ENCODE data around the gene EPHB6.

Gene EPHB6

DNA sequence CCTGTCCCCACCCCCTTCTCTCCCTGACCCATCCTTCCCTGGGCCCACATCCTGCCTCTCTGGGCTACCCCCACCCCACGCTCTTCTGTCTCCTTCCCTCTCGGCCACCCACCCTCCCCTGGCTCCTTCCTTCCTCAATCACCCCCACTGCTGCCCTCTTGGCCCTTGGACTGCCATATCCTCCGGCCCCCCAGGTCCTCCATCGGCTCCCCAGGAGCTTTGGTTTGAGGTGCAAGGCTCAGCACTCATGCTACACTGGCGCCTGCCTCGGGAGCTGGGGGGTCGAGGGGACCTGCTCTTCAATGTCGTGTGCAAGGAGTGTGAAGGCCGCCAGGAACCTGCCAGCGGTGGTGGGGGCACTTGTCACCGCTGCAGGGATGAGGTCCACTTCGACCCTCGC is 10.9 kb downstream of the EPHB6 start:
- DNase-seq, result no peak

DNA sequence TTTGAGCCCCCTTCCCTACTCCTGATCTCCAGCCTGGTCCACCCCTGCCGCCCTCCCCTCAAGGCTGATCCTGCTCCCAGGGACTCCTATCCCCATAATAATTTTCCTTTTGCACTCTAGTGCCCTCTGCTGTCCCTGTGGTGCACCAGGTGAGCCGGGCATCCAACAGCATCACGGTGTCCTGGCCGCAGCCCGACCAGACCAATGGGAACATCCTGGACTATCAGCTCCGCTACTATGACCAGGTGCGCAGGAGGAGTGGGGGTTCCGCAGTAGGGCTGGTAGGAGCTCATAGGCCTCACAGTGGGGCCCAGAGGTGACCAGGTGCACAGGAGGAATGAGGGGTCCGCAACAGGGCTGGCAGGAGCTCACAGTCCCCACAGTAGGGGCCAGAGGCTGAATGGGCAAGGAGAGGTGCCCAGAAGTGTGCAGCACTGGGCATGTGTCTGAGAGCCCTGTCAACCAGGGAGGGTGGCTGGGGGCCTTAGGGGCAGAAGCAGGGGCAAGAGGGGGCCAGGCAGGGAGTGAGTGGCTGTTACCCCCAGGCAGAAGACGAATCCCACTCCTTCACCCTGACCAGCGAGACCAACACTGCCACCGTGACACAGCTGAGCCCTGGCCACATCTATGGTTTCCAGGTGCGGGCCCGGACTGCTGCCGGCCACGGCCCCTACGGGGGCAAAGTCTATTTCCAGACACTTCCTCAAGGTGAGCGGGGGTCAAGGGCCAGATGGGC is 11.7 kb downstream of the EPHB6 start:
- no peak for DNase-seq

DNA sequence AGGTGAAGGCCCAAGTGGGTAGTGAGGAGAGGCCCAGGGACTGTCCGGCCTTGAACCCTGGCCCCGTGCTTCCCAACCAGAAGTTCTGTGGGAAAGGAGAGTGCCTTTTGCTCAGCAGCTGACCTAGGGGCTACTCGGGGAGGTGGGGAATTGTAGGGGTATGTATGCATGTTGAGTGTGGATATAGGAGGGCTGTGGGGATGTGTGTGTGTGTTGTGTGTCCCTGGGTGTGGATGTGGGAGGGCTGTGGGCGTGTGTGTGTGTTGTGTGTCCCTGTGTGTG is 12.2 kb downstream of the EPHB6 start:
- DNase-seq, result no peak

DNA sequence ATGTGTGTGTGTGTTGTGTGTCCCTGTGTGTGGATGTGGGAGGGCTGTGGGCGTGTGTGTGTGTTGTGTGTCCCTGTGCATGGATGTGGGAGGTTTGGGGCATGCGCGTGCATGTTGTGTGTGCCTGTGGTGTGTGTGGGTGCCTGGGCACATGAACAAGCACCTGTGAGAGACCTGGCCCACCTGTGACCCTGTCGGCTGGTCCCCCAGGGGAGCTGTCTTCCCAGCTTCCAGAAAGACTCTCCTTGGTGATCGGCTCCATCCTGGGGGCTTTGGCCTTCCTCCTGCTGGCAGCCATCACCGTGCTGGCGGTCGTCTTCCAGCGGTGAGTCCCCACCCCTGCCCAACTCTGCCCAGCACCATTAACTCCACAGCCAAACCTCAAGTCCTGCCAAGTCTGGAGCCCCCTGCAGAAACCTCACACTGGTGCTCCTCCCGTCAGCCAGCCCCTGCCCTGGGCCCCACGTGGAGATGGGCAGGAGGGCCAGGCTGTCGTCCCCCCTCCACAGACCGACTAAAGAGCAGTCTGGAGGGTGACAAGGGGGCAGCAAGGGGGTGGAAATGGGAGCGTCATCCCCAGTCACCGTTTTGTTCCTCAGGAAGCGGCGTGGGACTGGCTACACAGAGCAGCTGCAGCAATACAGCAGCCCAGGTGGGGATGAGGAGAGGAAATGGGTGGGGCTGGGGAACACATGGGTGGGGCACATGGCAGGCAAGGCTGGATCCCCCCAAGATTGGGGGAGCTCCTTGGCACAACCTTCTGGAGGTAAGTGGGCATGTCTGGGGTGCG is 12.7 kb downstream of the EPHB6 start:
- DNase-seq, result no peak

DNA sequence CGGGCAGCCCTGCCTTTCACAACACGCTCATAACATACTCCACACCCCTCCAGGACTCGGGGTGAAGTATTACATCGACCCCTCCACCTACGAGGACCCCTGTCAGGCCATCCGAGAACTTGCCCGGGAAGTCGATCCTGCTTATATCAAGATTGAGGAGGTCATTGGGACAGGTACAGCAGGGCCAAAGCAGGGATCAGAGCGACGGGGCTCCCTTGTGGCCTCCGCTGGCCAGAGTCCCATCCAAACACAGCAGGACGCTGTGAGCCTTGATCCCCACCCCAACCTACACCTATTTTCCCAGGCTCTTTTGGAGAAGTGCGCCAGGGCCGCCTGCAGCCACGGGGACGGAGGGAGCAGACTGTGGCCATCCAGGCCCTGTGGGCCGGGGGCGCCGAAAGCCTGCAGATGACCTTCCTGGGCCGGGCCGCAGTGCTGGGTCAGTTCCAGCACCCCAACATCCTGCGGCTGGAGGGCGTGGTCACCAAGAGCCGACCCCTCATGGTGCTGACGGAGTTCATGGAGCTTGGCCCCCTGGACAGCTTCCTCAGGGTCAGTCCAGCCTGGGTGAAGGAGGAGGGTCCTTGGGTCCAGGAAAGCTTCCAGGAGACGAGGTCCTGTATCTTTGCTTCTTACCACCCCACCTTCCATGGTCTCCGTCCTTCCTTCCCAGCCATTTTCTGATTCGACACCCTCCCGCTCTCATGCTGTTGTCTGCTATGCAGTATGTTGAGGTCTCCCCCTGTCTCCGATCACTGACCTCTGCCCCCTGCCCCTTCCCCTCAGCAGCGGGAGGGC is 13.5 kb downstream of the EPHB6 start:
- DNase-seq, result no peak

DNA sequence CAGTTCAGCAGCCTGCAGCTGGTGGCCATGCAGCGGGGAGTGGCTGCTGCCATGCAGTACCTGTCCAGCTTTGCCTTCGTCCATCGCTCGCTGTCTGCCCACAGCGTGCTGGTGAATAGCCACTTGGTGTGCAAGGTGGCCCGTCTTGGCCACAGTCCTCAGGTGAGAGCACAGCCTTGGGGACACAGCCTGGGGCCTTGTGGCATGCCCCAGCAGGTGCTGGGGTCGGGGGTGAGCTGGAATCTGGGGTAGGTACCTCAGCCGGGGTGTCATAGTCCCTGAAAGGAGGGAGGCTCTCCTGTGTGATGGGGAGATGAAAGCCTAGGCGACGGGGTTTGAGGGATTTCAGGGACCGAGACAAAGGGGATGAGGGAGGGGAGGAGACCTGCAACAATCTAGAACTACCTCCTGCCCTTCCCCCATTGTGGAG is 14.1 kb downstream of the EPHB6 start:
- DNase-seq, result no peak

DNA sequence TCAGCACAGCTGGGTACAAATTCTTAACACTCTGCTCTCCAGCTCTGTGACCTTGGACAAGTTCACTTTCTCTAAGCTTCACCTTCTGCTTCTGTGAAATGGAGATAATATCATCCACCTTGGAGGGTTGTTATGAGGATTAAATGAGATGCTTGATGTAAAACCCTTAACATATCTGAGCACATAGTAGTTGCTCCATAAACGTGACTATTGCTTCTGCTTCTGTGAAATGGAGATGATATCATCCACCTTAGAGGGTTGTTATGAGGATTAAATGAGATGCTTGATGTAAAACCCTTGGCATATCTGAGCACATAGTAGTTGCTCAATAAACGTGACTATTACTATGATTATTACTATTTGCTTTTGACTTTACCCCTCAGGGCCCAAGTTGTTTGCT is 14.6 kb downstream of the EPHB6 start:
- DNase-seq, result no peak

DNA sequence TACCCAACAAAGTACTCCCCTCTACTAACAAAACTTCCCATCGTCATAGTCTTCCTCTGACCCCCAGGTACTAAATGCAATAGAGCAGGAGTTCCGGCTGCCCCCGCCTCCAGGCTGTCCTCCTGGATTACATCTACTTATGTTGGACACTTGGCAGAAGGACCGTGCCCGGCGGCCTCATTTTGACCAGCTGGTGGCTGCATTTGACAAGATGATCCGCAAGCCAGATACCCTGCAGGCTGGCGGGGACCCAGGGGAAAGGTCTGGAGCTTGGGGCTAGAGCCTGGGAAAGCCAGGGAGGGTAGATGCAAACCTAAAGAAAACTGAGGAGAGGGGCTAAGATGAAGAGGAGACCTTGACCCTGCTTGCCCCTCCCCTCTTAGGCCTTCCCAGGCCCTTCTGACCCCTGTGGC is 15.3 kb downstream of the EPHB6 start:
- DNase-seq, result no peak

DNA sequence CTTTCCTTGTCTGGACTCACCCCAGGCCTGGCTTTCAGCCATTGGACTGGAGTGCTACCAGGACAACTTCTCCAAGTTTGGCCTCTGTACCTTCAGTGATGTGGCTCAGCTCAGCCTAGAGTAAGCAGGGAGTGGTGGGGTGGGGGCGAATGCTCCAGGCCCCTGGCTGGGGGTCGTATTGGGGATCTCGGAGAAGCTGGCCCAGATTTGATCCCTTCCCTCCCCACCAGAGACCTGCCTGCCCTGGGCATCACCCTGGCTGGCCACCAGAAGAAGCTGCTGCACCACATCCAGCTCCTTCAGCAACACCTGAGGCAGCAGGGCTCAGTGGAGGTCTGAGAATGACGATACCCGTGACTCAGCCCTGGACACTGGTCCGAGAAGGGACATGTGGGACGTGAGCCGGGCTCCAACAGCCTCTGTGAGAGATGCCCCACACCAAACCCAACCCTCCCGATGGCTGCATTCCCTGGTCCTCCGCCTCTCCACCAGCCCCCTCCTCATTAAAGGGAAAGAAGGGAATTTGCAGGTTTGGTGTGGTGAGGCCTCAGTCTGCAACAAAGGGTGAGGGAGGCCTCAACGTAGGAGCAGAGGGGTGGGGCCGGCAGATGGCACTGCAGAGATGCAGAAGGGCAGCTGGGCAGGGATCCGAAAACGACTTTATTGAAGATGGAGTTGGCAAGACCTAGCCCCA is 15.8 kb downstream of the EPHB6 start:
- DNase-seq, result no peak

DNA sequence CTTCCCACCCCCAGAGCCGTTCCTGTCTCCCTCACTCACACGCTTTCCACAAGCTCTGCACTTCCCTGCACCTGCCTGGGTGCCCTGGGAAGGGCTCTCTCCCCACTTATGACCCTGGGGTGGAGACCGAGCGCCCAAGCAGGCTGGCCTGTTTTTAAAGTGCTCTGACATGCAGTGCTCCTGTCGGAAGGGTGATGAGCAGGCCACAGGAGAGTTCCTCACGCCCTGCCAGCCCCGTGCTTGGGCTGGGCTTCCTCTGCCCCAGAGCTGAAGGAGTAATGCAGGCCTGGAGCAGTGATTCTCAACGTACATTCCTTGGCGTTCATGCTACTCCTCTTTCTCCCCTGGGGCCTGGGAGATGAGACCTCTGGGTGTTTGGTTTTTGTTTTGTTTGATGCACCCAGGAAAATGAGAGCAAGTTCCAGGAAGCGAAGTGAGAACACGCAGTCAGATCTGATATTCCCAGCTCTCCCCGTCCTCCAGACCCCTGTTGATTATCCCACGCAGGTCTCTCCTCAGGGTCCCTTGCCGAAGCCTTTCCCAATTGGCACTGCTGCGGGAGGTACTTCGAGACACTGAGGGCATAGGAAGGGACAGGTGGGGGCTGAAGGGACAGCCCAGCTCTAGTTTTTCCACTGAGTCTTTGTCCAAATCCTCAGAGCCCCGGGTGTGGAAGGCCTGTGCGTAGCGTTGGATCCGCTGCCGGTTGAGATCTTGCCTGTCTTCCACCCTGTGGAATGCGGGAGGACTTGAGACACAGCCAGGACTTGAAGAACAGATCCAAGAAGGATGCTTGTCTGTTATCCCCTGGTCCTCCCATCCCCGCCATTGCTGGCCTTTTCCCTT is 16.6 kb downstream of the EPHB6 start:
- DNase-seq, result no peak

DNA sequence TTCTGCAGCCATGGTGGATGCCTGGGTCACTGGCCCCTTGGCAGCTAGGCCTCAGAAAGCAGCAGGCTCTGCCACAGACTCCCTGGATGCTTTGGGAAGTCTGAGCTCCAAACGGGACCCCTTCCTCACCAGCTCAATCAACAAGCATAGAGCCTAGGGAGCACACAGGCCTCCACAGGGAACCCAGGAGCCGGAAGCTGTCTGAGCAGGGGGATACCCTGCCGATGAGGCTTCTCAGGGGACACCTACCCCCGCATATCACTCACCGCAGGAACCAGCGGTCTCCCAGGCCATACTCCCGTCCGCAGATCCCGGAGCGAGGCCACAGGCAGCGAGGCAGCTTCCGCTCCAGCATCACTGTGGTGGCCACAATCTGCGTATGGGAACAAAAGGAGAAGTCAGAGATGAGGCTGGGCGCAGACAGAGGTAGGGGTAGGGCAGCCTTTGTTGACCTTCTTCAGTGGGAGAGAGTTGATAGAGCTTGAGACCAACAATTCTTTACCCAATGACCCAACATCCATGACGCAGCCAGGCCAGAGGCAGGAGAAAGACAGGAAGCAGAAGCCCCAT is 17.3 kb downstream of the EPHB6 start:
- no peak for DNase-seq

DNA sequence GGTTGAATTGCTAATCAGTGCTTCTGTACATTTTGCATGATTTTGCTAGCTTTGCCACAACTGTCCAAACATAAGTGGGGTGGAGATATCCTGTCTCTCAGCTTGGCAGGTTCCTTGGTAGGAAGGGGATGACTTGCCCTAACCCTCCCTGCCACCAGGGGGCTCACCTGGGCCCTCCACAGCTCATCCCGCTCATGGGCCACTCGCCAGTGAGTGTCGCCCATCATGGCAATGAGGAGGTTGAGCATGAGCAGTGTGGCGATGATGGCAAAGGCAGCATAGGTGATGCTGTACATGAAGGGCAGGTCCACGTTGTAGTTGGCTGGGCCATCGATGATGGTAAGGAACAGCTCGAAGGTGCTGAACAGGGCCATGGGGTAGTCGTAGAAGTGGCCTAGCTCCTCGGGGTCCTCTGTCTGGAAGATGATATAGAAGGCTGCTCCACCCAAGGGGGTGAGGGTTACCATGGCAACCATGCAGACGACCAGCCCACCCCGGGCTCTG is 18.5 kb downstream of the EPHB6 start:
- DNase-seq, result no peak

DNA sequence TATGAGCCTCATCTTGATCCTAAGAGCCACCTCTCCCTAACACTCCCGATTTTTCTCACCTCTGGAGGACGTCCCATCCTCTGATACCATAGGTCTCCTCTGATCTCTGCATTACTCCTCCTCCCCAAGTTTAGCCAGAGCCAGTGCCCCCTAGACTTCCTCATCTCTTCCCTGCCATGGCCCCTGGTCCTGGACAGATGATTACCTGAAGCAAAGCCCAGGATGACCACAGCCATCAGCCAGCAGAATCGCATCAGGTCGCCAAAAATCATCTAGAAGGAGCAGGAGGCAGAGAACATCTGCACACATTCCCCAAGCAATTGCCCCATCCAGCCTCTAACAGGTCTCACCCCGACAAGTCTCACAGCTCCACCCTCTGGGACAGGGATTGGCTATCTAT is 19.0 kb downstream of the EPHB6 start:
- no peak for DNase-seq

DNA sequence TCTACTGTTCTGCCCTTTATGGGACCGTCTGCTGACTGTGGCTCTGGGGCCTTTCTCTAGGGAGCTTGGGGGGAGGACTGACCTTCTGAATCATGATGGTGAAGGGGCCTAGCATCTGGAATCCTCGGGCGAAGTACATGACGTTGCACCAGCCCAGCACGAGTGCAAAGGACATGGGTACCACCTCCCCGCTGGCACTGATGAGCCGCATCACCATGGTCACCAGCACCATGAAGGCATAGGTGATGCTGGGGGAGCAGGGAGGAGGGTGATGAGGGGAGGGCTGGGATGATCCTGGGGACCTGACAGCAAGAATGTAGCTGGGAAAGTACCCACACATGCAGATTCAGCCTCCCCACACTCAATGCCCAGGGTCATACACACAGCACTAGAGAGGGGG is 19.5 kb downstream of the EPHB6 start:
- no peak for DNase-seq

DNA sequence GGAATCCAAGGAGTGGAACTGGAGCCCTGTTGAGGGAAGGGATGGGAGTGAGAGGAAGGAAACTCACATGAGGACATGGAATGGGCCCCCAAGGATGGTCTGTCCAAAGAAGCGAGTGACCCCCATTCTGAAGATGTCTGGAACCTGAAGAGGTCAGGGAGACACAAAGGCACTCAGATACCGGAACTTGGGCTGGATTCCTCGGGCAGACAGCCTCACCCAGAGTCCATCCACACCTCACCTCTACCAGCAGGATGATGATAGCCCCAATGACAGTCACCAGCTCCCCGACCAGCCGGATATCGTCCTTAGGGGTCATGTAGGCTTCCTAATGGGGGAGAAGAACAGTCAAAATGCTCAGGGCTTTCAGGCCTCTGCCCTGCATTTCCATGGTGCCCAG is 20.0 kb downstream of the EPHB6 start:
- DNase-seq, result no peak

DNA sequence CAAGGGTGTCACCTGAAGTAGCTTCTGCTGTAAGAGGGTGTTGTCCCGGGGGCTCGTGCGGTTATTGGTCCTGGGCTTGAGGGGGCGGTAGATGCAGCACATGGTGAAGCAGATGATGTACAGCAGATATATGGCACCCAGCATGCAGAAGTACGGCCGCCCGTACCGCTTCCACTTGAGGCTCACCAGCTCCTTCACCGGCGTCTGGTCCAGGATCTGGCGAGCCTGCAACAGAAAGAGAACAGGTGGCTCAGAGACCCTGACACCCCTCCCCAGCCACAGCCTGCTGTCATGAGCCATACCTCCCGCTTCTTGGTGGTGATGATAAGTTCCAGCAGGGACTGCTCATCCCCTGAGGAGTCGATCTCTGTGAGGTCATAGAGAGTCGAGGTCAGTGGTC is 20.6 kb downstream of the EPHB6 start:
- no peak for DNase-seq

DNA sequence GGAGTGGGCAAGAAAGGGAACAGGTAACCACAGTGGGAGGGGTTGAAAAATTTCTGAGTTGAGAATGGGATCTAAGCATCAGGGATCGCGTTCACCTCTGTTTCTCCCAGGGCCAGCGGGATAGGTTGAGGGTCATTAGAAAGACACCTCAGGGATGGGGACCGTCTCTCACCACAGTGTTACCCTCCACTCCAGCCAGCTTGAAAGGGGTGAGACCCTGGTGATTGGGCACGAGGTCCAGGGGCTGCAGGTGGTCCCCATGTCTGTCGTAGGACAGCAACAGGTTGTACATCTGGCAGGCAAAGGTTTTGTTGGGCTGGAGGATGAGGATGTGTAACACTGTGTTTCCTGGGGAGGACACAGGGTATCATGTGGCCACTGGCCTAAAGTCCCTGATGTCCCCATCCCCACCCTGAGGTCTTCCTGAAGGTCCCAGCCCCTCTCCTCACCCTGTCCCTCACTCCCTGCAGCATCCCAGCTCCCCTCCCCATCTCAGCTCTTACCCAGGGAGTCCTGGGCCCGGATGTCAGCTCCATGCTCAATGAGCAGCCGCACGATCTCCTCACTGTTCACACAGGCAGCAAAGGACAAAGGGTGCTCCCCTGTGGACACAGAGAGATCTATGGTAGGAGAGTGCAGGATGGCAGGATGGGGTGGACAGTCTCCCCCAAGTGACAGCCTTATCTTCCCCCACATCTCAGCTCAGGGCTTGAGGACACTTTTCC is 21.5 kb downstream of the EPHB6 start:
- DNase-seq, result no peak

DNA sequence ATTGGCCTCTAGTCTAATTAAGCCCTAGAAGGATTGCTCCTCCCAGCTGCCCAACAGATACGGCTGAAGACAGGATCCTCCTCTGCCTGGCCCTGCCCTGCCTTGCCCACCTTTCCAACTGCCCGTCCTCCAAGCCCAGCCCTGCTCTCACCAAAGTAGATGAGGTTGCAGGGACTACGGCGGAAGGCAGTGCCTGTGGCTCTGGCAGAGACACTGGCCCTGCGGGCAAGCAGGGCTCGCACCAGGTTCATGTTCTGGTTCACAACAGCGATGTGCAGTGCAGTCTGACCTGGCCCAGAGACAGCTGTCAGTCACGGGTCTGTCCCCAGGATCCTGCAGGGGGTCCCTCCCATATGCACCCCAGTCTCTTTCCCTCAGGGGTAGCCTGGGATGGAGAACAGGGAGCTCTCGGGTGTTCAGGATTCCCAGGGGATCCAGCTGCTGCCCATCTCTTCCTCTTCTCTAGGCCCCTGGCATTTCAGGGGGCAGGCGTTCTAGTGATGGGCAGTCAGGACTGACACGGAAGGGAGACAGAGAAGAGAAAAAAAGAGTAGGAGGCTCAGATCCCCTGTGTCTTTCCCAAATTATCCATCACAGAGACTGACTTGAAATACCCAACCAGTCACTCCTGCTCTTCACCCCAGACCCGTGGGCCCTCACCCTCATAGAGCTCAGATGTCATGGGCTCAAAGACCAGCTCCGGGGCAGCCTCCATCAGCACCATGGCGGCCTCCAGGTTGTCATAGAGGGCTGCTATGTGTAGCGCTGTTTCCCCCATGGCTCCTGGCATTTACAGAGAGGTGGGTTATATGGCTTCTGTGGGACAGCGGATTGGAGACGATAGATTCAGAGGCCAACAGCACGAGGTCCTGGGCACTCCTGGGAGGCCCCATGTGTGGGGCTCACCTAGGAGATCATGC is 22.4 kb downstream of the EPHB6 start:
- no peak for DNase-seq

DNA sequence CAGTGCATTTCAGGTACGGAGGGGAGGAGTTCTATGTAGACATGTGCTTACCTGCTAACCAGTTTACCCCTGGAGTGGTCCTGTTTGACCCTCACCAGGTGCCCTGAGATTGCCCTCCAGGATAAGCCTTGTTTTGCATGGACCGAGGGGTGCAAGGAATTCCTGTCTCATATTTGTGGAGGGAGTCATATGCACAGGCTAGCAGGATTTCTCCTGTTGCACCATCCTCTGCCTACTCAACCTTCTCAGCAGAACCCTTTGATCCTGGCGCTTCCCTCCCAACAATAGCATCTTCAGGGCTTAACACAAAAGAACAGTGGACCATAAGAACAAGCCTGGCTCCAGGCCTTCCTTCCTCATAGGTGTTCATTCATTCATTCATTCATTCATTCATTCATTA is 23.4 kb downstream of the EPHB6 start:
- DNase-seq, result no peak

DNA sequence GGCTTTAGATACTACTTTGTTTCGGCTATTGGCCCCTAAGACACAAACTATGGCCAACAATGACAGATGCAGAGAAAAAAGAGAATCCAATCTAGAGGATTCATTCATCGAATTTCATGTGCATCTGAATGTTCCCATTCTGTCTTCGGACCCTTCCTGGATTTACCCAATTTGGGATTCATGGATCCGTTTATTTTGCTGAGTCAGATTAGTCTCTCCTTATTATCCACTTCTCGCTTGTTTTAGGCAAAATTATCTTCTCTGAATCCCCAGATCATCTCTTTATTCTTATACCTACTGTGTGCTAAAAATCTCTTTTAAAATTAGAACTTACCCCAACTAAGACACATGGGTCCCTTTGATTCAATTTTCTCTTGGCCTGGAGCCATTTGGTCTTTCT is 24.2 kb downstream of the EPHB6 start:
- DNase-seq, result no peak
